GM21528 (cell line): ENCODE measurements around the gene NDUFS6.
"Not testable (repeated sequence)": the region's sequence is repeated elsewhere in the genome, so short reads cannot be mapped to it uniquely, and the experiment has no call there.

ENCODE experiments used
- ATAC-seq: cut with Tn5 transposase; IDR thresholded peaks from one replicate; pipeline ENCODE4 v1.9.1; 2021; ENCODE audit warnings: mild to moderate bottlenecking, moderate library complexity; ENCODE audit not compliant: unreplicated experiment, low FRiP score

NDUFS6 gene

DNA sequence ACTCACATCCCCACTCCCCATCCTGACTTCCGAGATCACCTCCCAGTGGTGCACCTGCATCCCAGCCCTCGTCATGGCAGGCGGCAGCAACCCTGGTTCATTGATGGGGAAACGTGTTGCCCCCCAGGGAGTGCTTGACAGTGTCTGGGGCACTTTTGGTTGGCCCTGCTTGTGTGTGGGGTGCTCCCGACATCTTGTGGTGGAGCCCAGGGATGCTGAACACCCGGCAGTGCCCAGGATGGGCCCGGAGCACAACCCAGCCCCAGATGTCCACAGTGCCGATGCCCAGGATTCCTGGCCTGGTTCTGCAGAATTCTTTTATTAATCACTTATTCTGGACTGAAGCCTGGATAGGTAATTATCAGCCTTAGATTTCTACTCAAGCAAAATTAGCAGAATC, 5.3 kb upstream of the NDUFS6 start:
- no peak for ATAC-seq

DNA sequence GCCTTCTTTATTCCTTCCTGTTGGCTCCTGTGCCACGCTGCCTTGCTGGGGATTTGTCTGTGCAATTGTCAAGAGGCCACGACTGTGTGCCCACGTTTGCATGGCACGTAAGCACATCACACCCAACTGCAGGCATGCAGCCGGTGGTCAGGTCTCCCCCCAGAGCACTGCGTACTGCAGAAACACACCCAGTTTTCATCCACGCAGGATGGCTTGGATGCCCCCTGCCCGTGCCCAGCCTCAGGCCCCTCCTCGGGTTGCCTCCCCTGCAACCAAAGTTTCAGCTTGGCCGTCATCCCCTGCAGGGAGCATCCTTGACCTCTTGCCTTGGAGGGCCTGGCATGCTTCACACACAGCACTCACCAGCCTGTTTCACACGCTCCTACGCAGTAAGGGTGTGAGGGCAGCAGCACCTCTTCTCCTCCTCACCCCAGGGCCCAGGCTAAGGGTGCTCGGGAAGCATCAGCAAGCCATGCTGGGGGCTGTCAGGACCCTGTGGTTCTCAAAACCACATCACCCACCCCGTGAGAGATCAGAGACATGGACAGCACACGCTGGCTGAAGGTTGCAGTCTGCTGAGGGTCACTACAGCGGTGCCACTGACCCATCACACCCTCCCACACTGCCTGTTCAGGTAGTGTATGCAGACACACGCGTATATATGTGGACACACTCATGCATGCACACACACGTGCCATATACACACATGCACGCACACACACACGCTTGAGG, 4.7 kb upstream of the NDUFS6 start:
- no peak for ATAC-seq

DNA sequence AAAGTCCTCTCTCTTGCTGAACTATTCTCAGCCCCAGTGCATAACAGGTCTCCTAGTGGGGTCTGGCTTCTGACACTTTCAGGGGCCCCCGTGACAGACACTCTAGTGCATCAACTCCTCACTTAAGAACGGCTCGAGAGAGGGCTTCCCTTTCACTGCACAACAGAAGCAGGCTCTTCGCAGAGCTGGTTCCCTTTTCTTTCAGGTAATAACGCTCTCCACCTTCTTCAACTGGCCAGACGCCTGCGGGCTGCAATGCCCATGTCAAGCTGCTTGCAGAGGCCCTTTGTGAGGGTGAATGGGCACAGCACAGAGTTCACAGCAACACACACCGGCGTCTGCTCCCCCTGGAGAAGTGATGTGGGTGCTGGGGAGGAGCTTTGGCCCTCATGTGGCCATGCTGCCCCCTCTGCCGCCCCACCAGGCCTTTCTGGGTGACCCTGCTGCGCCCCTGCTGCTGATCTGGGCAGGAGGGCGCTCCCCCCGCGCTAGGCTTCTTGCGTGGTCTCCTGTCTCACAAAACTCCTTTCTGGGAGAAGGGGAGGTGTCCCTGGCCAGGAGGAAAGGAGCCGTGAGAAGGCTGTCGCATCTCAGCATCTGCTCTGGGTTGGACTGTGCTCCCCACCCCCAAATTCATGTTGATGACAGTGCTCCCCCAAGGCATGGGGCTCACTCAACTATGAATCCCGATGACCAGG, 4.0 kb upstream of the NDUFS6 start:
- ATAC-seq, result no peak

- no peak for ATAC-seq
Observed at GRCh38 chr5:1797855-1798254, 3.4 kb upstream of the NDUFS6 start.

DNA sequence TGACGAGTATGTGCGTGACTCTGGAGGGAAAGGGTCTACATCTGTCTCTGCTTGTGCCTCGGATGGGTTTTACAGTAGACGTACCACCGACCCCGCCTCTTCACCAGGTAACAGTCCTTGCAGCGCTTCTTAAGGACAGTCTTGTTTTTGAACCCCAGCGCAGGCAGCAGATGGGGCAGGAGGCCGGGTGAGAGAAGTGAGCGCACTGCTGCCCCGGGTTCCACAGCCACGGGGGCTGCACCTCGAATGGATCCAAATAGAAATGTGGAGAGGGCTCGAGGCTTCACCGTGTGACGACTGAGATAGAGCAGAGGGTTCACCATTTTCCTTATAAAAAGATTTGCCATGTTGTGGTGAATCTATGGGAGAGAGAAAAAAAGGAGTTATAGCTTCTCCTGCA, 2.6 kb upstream of the NDUFS6 start:
- not testable (repeated sequence) for ATAC-seq

- ATAC-seq, result peak; percentile 24
Observed at GRCh38 chr5:1799110-1799601, 2.1 kb upstream of the NDUFS6 start.

GRCh38 chr5:1799602-1800471, 1.4 kb upstream of the NDUFS6 start, which contains the start of gene MRPL36:
MRPL36 (minus strand) TSS chr5:1799837; CDS start chr5:1798935, 902 bp downstream.
- ATAC-seq, result peak; percentile 57

- ATAC-seq, result peak; percentile 42
Observed at GRCh38 chr5:1800472-1801221, 560 bp upstream of the NDUFS6 start.

- ATAC-seq, result no peak
Observed at GRCh38 chr5:1801967-1802295, 724 bp downstream of the NDUFS6 start.

DNA sequence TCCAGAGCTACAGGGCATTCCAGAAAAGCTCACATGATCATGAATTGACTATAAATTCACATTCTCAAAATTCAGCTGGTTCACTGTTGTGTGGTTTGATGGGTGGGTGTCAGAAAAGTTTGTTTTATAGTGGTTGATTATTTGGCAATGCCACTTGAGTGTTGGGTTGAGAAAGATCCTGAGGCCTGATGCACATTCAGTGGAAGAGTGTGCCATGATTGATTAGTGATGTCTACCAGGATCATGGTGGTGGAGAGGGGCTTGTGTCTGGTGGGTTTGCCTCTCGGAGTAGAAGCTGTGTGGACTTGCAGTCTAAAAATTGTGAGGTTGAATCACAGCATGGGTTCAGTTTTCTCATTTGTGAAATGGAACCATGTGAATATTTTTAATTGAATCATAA, 2.0 kb downstream of the NDUFS6 start:
- ATAC-seq, result no peak

DNA sequence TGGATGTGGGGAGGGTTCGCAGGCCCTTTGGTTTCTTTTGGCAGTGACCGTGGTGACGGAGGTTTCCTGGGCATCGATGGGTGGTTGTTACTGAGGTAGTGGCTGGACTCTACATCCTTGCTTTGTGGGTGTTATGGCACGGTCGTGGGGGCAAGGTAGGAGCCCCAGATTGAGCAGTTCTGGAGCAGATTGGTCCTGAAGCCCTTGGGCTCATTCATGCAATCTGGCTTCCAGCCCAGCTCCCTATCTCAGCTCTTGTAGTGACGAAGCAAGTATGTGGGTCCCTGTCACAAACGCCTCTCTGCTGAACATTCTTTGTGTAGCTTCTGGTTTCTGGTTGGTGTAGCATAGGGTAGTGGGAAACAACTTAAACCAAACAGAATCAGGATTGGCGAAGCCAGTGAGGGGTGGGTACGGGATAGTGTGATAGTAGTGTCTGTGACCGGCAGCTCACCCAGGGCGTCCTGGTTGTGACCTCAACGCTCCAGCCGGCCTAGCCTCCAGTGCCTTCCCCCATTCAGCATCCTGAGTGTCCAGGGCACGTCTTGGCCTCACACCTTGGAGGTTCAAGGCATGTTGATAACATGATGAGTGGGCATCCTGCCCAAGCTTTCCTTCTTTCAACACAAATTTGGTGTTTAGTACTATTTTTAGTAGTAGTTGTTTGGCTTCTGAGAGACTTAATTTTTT, 2.9 kb downstream of the NDUFS6 start:
- ATAC-seq, result no peak

DNA sequence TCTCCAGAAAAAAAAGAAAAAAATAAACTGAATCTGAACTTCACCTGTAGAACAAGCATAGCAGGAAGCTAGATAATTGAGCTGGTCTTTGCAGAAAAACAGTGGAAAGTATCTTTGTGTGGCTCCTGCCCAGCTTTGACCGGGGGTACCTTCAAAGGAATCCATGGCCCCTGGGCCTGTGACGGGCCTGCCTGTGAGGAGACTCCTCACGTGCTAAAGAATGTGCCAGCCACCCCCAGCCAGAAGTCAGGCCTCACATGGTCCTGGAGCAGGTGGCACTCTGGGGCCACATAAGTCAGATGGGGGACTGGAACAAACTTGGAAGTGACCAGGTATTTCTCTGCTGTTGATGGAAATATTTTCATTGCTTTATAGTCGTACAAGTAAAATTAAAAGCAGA, 4.1 kb downstream of the NDUFS6 start:
- no peak for ATAC-seq

DNA sequence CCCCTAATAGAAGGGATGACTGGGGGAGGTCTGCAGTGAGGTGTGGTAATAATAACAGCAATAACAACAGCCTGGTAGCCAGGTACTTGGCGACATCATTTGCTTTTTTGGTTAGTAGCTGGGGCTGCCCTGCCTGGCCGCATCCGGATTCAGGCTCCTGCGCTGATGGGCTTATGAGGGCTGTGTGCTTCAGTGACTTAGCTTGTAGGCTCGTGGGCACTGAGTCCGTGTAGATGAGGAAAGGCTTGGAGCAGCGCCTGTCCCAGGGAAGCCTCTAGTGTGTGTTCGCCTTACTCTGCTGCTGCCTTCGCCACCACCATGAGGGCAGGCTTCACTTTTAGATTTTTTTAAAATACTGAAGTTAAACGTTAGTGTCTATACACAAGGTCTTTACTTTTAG, 4.5 kb downstream of the NDUFS6 start:
- no peak for ATAC-seq

GRCh38 chr5:1806199-1806598, 5.0 kb downstream of the NDUFS6 start:
- ATAC-seq, result no peak

- ATAC-seq, result no peak
Observed at GRCh38 chr5:1806974-1807373, 5.8 kb downstream of the NDUFS6 start.

DNA sequence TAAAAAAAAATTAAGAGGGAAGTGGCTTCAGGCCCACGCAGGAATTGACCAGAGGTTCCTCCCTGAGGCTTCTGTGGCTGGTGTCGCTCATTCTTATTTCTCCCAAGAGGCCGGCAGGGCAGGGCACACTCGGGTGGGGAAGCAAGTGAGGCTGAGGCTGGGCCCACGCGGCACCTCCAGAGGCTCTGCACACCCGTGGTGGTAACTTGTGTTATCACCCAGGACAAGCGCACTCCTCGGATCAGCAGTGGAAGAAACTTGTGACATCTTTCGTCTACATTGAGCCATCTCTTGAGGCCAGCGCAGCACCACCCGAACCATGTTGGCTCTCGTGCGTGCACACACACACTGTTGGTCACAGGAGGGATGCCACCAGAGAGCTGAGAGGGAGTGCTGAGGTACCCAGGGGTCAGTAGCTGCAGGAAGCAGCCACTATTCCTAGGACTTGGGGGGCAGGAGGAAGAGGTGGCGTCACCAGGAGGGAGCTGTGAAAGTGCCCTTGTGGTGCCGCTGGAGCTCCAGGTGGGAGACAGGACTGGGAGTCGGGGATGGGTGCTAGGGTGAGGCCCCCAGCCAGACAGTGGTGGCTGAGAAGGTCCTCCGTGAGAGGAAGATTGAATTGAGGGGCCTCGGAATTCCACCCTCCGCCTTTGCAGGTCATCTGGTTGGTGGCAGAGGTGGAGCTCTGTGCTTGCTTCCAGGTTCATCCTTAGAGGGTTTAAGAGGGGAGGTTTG, 6.4 kb downstream of the NDUFS6 start:
- ATAC-seq, result no peak

DNA sequence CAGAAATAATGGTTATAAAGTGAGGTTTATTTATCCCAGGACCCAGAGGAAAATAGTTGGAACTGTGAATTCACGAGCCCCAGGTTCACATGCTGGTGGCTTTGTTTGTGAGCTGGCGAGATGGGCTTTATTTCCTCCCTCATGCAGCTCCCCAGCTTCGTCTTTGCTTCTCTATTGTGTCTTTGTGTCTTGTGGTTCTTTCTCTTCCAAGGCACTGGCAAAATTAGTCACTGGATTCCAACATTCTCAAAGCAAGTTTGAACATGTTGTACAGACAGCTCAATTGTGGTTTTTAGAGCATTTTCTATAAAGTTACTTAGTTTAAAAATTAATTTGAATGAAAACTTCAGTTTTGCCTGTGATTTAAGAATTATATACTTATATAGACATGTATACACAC, 7.2 kb downstream of the NDUFS6 start:
- ATAC-seq, result no peak

GRCh38 chr5:1809416-1810035, 8.3 kb downstream of the NDUFS6 start:
- ATAC-seq, result no peak
